ENCODE measurements around the gene APEX1. TPM values are rescaled to one million over a fixed set of nuclear protein-coding genes. Genes with fewer than 3 reads are reported as not detected.

Gene APEX1
- total RNA-seq, 1 experiment from 2014 or later: 176 TPM

DNA sequence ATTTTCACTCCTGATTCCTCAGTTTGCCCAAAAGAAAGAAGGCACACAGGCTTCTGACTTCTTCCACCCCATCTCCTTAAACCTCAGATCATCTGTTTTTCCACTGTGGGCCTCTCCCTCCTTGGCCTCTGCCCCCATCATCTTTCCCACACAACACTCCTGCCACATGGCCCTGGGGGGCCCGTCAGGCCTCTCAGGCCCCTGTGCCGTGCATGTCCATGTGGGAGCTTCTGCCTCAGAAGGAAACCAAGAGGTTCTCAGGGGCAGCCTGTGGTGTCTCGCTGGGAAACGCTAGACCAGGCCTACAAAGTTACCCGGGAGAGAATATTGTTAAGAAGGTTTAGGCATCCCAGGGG lies 27.0 kb upstream of the APEX1 start:
- Histone ChIP-seq H3K4me3 (ENCODE audit: low read depth, low read length) (peak overlapping the region; percentile 2; the same call in 1 of the 2 replicates), H3K4me1 (peaks cover 22% of the 10 kb centered on the region), H3K27me3 (replicated peaks; ENCODE audit: control insufficient read depth, insufficient read depth, low read length) (no peaks in the 10 kb centered on the region), H3K9me3 (no peaks in the 10 kb centered on the region), H3K36me3 (ENCODE audit: control insufficient read depth, insufficient read depth, low read length) (no peaks in the 10 kb centered on the region)
- no peaks in the 10 kb centered on the region for H3K9me3 Mint-ChIP-seq (ENCODE audit: unreplicated experiment)
- intact Hi-C loops (cut with micrococcal nuclease; ENCODE audit: unreplicated experiment): no loop called here
- BruUV-seq (replicated peaks): no TSS peak
- no peak for DNase-seq
- H3K27me3 Mint-ChIP-seq (ENCODE audit: insufficient read depth, unreplicated experiment): no peaks in the 10 kb centered on the region
- POLR2A ChIA-PET: no interaction called here
- TF ChIP-seq, protein P1, sequence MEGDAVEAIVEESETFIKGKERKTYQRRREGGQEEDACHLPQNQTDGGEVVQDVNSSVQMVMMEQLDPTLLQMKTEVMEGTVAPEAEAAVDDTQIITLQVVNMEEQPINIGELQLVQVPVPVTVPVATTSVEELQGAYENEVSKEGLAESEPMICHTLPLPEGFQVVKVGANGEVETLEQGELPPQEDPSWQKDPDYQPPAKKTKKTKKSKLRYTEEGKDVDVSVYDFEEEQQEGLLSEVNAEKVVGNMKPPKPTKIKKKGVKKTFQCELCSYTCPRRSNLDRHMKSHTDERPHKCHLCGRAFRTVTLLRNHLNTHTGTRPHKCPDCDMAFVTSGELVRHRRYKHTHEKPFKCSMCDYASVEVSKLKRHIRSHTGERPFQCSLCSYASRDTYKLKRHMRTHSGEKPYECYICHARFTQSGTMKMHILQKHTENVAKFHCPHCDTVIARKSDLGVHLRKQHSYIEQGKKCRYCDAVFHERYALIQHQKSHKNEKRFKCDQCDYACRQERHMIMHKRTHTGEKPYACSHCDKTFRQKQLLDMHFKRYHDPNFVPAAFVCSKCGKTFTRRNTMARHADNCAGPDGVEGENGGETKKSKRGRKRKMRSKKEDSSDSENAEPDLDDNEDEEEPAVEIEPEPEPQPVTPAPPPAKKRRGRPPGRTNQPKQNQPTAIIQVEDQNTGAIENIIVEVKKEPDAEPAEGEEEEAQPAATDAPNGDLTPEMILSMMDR (IDR thresholded peaks at IDR 0.05; ENCODE audit: insufficient read depth in 1 of 2, low read depth in 1 of 2, low read length in 1 of 2, severe bottlenecking in 1 of 2, unreplicated experiment in 1 of 2): no peak
- CTCF ChIA-PET: no interaction called here
- peaks cover 23% of the 10 kb centered on the region for H3K4me1 Mint-ChIP-seq (ENCODE audit: low read depth, unreplicated experiment)
- H3K4me3 Mint-ChIP-seq (ENCODE audit: unreplicated experiment): no peak overlapping the region
- H3K36me3 Mint-ChIP-seq (ENCODE audit: insufficient read depth, unreplicated experiment): no peaks in the 10 kb centered on the region
- H3K27ac Mint-ChIP-seq (ENCODE audit: unreplicated experiment): peak overlapping the region; percentile 6

DNA sequence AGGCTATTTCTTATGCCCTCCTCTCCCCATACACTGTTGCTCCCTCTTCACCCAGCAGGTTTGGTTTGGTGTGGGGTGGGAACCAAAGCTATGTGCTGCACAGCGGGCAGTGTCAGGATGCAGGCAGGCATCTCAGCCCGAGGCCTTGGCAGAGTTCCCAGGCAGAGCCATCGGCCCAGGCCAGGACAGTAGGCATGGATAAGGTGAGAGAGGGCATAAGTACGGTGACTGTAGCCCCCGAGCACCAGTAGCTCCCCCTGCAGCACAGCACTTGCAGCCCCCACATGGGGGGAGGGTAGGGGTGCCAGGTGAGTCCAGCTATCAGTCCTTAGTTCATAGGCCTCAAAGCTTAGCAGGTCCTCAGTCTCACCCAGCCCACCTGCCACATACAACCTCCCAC lies 26.2 kb upstream of the APEX1 start:
- BruUV-seq (replicated peaks): no TSS peak
- ChIA-PET CTCF (no interaction called here), POLR2A (interaction anchor here (0.5 kb wide), 1 partner anchor 546 kb away, joined by 5 read pairs; no protein-coding TSS in a partner anchor)
- H3K36me3 ChIP-seq (ENCODE audit: control insufficient read depth, insufficient read depth, low read length): no peaks in the 10 kb centered on the region
- intact Hi-C loops (cut with micrococcal nuclease; ENCODE audit: unreplicated experiment): no loop called here
- peaks cover 22% of the 10 kb centered on the region for H3K4me1 ChIP-seq
- H3K4me3 Mint-ChIP-seq (ENCODE audit: unreplicated experiment): no peak overlapping the region
- H3K4me3 ChIP-seq (ENCODE audit: low read depth, low read length): no peak overlapping the region
- H3K27ac Mint-ChIP-seq (ENCODE audit: unreplicated experiment): peak overlapping the region; percentile 6
- H3K27me3 Mint-ChIP-seq (ENCODE audit: insufficient read depth, unreplicated experiment): no peaks in the 10 kb centered on the region
- no peaks in the 10 kb centered on the region for H3K27me3 ChIP-seq (replicated peaks; ENCODE audit: control insufficient read depth, insufficient read depth, low read length)
- TF ChIP-seq, protein P1 (IDR thresholded peaks at IDR 0.05; ENCODE audit: insufficient read depth in 1 of 2, low read depth in 1 of 2, low read length in 1 of 2, severe bottlenecking in 1 of 2, unreplicated experiment in 1 of 2): no peak
- H3K4me1 Mint-ChIP-seq (ENCODE audit: low read depth, unreplicated experiment): peaks cover 23% of the 10 kb centered on the region
- no peak for DNase-seq
- H3K36me3 Mint-ChIP-seq (ENCODE audit: insufficient read depth, unreplicated experiment): no peaks in the 10 kb centered on the region
- no peaks in the 10 kb centered on the region for H3K9me3 ChIP-seq
- no peaks in the 10 kb centered on the region for H3K9me3 Mint-ChIP-seq (ENCODE audit: unreplicated experiment)

DNA sequence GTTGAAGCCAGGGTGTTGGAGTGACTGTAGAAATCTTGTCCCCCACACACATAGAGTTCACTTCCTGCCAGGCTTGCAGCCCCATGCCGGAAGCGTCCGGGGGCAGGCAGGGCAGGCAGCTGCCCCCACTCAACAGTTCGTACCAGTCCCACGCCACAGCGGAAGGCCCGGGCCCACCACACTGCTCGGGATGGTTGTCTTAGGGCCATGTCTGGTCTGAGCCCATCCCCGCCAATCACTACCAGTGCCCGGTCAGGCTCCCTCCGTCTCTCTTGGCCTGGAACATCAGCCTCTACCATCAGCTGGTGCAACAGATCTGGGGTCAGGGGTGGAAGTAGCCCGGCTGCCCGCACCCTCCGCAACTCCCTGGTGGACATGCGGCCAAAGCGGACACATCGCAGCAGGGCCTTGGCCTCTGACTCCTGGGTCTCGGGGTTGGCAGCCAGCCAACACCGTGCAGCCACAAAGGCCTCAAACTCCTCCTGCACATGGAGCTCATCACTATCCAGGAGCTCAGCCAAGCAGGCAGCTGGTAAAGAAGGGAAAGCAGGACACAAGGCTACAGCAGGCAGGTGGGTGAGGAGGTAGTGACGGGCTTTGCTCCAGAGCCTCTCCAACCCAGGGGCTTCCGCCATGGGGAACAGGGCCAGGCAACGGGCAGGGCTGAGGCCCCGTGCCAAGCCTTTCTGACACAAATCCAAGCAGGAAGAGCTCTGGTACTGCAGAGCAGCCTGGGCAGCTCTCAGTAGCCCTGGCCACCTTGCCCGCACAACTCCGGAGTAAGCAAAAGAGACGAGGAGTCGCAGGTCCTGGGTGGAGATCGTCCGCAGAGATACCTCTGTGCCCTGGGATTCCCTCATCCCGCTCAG lies 25.0 kb upstream of the APEX1 start:
- BruUV-seq (replicated peaks): no TSS peak
- Mint-ChIP-seq H3K27ac (ENCODE audit: unreplicated experiment) (no peak overlapping the region), H3K4me1 (ENCODE audit: low read depth, unreplicated experiment) (peaks cover 15% of the 10 kb centered on the region), H3K9me3 (ENCODE audit: unreplicated experiment) (no peaks in the 10 kb centered on the region), H3K4me3 (ENCODE audit: unreplicated experiment) (no peak overlapping the region), H3K27me3 (ENCODE audit: insufficient read depth, unreplicated experiment) (no peaks in the 10 kb centered on the region), H3K36me3 (ENCODE audit: insufficient read depth, unreplicated experiment) (no peaks in the 10 kb centered on the region)
- ChIA-PET CTCF (no interaction called here), POLR2A (no interaction called here)
- Histone ChIP-seq H3K36me3 (ENCODE audit: control insufficient read depth, insufficient read depth, low read length) (no peaks in the 10 kb centered on the region), H3K9me3 (no peaks in the 10 kb centered on the region), H3K4me3 (ENCODE audit: low read depth, low read length) (no peak overlapping the region), H3K4me1 (peaks cover 14% of the 10 kb centered on the region), H3K27me3 (replicated peaks; ENCODE audit: control insufficient read depth, insufficient read depth, low read length) (no peaks in the 10 kb centered on the region)
- no peak for DNase-seq
- intact Hi-C loops (cut with micrococcal nuclease; ENCODE audit: unreplicated experiment): no loop called here
- TF ChIP-seq, protein P1 (IDR thresholded peaks at IDR 0.05; ENCODE audit: insufficient read depth in 1 of 2, low read depth in 1 of 2, low read length in 1 of 2, severe bottlenecking in 1 of 2, unreplicated experiment in 1 of 2): no peak

Measured in Caco-2 (cell line).